GM18867 (cell line): ENCODE data around the gene CNTN4.

ENCODE experiments used
- ATAC-seq: cut with Tn5 transposase; IDR thresholded peaks from one replicate; pipeline ENCODE4 v1.9.1; 2021; ENCODE audit warnings: mild to moderate bottlenecking, moderate library complexity; ENCODE audit not compliant: unreplicated experiment

CNTN4 gene

DNA sequence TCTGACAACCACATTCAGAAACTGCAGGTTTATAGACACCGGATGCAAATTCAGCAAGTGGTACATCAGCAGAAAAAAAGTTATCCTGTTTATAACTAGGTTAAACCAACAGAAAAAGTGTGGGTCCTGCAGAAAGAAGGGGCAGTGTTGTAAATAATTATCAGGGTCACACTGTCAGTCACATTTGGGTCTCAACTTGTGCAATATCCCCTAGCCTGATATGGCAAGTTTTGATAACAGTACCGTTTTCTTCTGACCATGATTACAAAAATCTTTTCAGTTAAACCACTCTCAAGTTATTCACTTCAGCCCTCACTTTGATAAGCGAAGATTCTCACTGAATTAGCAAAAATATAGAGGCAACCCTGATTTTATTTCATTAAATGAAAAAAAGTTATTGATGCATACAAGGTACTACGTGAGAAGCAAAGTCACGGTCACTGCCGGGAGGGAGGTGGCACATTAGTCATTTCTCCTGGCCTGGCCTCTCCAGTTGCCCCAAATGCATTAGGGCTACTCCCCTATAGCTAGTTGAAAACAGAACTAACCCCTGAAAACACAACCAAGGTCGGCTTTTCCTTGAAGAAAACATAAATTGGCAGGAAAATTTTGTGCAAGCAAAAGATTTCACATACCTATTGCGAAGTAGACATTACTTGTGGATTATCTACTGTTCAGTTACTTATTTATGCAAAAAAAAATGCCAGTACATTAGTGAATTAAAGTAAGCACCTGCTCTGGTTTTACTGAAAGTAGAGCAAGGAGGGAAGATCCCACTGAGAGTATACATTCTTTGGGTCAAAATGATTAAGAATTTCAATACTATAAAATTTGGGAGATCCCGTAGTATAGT, 982.9 kb downstream of the CNTN4 start:
- peak; percentile 53 for ATAC-seq

- peak; percentile 86 for ATAC-seq
Measured at GRCh38 chr3:3082234-3082924, 983.7 kb downstream of the CNTN4 start.

DNA sequence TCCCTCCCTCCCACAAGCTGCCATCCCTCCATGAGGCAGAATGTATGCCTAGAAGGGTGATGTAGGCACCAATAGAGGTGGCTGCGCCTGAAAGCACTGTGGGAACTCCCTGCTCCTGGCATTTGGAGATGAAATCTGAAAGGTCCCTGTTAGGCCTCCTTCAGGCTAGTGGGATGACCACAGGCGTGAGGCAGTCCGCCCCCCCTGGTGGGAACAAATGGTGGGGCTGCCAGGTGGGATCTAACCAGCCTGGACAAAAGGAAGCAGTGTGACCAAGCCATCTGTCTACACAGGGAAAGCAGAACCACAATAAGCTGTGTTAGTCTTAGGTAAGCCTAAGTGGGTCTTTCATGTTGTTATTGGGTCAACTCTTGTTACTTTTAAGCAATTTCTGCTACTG, 986.2 kb downstream of the CNTN4 start:
- ATAC-seq: no peak

DNA sequence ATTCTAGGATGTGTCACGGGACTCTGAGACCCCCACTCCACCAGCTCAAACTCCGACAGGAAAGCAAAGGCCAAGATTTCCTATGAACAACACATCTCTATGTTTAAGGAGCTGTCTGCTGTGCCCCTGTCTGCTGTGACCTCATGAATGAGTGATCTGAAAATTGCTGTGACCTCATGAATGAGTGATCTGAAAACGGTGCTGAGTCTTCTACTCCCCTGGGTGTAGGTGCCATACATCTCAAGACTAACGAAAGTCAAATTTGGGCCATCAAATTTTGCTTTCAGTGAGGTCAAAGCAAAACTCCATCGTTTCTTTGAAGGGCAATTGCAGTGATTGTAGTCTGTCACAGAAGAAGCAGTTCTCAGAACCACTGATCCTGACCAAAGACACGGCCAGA, 987.1 kb downstream of the CNTN4 start:
- peak; percentile 36 for ATAC-seq

- ATAC-seq: no peak
Measured at GRCh38 chr3:3086239-3086638, 987.6 kb downstream of the CNTN4 start.

DNA sequence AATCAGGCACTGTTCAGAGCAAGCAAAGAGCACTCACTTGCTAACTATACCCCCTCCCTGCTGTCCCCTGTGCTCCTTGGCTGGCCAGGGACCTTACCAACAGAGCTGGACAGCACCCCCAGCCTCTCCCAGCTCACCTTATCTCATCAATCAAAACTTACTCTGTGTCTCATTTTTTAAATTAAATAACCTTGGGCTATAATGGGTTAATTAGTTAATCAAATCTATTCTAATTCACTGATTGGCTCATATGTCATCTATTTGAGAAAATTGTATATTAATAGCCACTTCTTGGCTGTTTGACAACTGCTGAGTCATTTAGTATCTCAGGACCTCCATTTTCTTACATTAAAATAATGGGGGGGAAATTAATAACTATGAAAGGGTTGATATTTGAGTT, 988.6 kb downstream of the CNTN4 start:
- ATAC-seq: no peak

DNA sequence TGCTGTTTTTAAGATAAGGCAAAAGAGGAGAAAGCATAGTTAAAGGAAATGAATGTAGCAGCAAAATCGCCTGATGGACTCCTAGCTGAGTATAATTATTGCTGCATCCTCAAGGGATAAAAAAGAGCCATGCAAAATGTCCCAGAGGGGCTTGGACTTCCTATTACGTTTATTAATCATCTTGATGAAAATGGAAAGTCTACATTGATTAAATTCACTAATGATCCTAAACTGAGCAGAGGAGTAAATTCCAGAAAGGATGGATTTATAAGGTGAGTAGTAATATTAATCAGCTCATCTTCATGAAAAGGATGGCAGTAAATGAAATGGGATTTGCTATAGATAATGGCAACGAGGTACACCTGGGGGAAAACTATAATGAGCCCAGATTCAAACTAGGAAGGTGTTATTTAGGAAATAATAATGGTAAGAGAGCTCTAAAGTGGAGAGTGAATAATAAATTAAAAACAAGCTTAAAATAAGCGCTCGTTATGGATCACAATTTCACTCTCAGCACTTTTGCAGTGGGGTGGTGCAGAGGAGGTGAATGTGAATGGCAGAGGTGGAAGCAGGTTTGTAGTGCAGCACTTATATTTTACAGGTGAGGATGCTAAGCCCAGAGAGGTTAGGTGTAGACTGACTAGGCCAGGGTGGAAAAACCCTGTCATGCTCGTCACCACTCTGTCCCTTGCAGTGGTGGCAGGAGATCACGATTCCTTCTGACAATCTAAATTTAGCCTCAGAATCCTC, 989.2 kb downstream of the CNTN4 start:
- ATAC-seq: no peak

DNA sequence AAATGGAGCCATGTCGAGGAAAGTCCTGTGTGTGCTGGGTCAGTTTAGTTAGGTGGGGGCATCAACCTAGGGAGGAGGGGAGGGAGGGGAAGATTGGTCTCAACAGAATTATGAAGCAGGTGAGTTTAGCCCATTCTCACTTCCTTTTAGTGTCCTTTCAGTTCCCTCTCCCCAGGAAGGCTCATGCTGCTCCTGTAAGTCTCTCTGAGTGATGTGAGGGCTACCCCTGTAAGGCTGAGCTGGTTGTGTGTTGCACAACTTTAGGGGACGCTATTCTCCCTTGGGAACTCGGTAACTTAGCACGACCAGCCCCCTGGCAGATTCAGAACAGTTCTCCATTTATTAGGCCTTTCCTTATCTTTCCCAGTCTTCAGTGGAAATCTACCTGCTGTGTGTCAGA, 990.4 kb downstream of the CNTN4 start:
- peak; percentile 95 for ATAC-seq

- ATAC-seq: no peak
Measured at GRCh38 chr3:3097958-3098357, 999.3 kb downstream of the CNTN4 start.

GRCh38 chr3:3101660-3102458, 1003.2 kb downstream of the CNTN4 start:
- peak; percentile 62 for ATAC-seq

- ATAC-seq: no peak
Measured at GRCh38 chr3:3102751-3103150, 1004.1 kb downstream of the CNTN4 start.

DNA sequence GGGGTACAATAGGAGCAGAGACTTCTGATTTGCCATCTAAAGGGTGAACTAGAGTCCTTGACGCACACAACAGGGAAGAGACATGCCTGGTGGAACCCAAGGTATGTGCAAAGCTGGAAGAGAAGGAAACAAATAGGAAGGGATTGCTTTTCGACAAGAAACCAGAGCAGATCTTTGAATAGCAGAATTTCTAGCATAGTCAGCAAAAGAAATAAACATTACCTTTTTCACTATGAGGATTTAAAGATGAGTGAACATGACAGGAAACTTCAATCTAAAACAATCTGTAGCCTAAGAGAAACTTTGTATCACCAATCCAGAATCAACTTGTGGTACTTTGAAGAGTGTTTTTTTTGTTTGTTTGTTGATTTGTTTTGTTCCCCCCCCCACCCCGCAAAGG, 1006.6 kb downstream of the CNTN4 start:
- no peak for ATAC-seq

- ATAC-seq: no peak
Measured at GRCh38 chr3:3105815-3106214, 1007.1 kb downstream of the CNTN4 start.

DNA sequence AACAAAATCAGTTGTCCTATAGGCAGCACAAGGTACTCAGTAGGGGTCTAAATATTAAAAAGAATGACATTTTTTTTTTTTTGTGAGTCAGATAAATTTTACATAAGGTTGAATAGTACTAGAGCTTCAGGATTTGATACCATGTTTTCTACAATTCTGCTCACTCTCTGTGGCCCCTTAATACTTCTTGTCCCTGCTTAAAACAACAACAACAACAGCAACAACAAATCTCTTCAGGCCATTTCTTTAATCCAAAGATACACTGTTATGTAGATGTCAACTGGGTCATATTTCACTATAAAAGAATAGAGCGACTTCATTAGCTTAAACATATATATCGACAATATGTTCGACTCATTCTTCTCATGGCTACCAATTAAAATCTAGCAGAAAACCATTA, 1008.5 kb downstream of the CNTN4 start:
- no peak for ATAC-seq
